GM13977 (cell line): ENCODE data around the gene ZDHHC23.

Experiments used
- DNase-seq: peaks from one replicate; pipeline ENCODE4 v3.0.0; 2012; ENCODE audit warnings: low spot score
- in situ Hi-C: fragments of 300-500 bp; cut with MboI; formaldehyde crosslinking; loops from one replicate; pipeline ENCODE4 v1.12.0; 2022; ENCODE audit warnings: low sequenced_read_pairs, low pct_unique_long_range_greater_than_20kb, mixed read lengths, inconsistent platforms; ENCODE audit not compliant: unreplicated experiment
- TF ChIP-seq, protein P1 (sequence below): IDR thresholded peaks from 2 replicates; pipeline ENCODE4 v1.5.1; 2012; ENCODE audit warnings: mild to moderate bottlenecking, control low read depth; ENCODE audit not compliant: insufficient read depth; ENCODE audit errors: extremely low read depth, missing control alignments

The ZDHHC23 gene

GRCh38 chr3:113954091-113954685, 6.4 kb downstream of the ZDHHC23 start:
- no peak for DNase-seq
- TF ChIP-seq, protein P1, sequence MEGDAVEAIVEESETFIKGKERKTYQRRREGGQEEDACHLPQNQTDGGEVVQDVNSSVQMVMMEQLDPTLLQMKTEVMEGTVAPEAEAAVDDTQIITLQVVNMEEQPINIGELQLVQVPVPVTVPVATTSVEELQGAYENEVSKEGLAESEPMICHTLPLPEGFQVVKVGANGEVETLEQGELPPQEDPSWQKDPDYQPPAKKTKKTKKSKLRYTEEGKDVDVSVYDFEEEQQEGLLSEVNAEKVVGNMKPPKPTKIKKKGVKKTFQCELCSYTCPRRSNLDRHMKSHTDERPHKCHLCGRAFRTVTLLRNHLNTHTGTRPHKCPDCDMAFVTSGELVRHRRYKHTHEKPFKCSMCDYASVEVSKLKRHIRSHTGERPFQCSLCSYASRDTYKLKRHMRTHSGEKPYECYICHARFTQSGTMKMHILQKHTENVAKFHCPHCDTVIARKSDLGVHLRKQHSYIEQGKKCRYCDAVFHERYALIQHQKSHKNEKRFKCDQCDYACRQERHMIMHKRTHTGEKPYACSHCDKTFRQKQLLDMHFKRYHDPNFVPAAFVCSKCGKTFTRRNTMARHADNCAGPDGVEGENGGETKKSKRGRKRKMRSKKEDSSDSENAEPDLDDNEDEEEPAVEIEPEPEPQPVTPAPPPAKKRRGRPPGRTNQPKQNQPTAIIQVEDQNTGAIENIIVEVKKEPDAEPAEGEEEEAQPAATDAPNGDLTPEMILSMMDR, result no peak
- in situ Hi-C loops, result no loop called here

GRCh38 chr3:113963879-113964278, 16.1 kb downstream of the ZDHHC23 start:
- DNase-seq, result no peak
- in situ Hi-C loops, result no loop called here
- TF ChIP-seq, protein P1, result no peak

GRCh38 chr3:113966172-113966571, 18.4 kb downstream of the ZDHHC23 start:
- TF ChIP-seq, protein P1, result no peak
- no peak for DNase-seq
- in situ Hi-C loops, result no loop called here

- in situ Hi-C loops, result no loop called here
- TF ChIP-seq, protein P1, result no peak
- DNase-seq, result no peak
Measured at GRCh38 chr3:113968986-113969385, 21.2 kb downstream of the ZDHHC23 start.

DNA sequence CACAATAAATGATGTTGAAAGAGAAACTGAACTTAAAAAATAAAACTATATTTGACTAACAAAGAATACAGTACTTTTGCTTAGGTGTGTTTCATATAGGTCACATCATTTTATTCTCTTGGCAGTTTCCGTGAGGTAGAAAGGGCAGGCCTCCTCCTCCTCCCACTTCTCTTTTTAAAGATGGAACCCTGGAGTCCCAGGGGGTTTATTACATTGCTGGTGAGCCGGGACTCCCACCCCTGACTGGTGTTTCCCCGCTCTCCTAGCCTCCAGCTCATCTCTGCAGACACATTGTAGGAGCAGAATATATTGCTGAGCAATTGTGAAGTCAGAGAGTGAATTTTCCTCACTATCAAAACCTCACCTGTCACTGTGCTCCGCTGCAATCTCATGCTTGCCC, 30.0 kb downstream of the ZDHHC23 start:
- TF ChIP-seq, protein P1, result no peak
- no peak for DNase-seq
- in situ Hi-C loops, result no loop called here

- TF ChIP-seq, protein P1, result no peak
- no peak for DNase-seq
- in situ Hi-C loops, result no loop called here
Measured at GRCh38 chr3:113979916-113980315, 32.1 kb downstream of the ZDHHC23 start.
